Ramos (cell line): ENCODE measurements around the gene CD79A.
"Not testable (repeated sequence)": the region's sequence is repeated elsewhere in the genome, so short reads cannot be mapped to it uniquely, and the experiment has no call there.

Experiments used
- in situ Hi-C: fragments of 300-500 bp; cut with MboI; formaldehyde crosslinking; loops from one replicate; pipeline ENCODE4 v1.14.3; 2022; ENCODE audit warnings: low sequenced_read_pairs; ENCODE audit not compliant: unreplicated experiment

CD79A gene

DNA sequence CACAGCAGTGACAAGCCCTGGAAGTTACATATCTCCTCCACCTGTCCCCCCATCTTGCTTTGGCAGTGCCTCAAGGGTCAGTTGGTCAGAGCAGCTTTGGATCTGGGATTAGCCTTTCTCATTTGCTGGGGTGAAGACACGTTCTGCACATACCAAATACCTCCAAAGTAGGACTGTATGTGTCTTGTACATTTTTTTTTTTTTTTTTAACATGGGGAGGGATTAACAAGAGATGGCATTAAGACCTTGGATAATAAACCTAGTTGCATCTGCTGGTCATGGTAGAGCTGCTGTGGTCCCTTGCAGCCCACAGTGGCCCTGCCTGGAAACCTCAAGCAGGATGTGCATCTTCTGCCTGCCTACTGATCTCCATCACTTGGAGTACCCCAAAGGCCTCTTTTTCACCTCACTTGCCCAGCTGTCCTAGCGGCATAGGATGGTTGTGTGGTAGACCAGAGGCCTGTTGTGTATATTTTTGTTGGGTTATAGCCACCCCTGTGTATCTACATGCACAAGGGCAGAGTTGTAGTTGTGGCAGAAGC lies 14.6 kb upstream of the CD79A start:
- in situ Hi-C loops, result no loop called here

DNA sequence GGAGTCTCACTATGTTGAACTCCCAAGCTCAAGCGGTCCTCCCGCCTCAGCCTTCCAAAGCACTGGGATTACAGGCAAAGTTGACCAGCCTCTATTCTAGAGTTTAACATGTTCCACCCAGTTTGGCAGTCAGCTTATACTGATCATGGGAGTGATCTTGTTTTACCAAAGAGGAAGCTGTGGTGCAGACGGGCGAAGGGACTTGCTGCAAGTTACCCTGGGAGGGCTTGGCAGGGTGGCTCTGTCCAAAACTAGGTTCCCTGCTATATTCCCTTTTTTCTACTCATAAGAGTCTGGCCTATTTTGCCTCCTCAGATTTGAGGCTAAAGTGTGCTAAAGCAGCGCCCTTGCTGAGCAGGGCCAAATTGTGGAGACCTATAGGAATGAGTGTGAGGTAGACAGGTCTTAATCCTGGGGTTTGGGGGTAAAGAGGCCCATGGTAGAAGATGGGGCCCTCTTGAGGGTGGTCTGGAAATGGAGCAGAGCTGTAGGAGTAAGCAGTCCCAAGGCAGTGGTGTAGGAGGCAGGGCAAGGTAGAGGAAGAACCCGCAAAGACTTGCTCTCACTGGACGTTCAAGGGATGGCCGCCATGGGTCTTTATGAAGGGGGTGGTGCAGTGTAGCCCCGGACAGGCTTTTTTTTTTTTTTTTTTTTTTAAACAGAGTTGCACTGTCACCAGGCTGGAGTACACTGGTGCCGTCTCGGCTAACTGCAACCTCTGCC lies 13.7 kb upstream of the CD79A start:
- in situ Hi-C loops, result no loop called here

GRCh38 chr19:41864374-41864773 lies 12.7 kb upstream of the CD79A start:
- in situ Hi-C loops, result no loop called here

- in situ Hi-C loops, result no loop called here
Measured at GRCh38 chr19:41866284-41866683, 10.8 kb upstream of the CD79A start.

DNA sequence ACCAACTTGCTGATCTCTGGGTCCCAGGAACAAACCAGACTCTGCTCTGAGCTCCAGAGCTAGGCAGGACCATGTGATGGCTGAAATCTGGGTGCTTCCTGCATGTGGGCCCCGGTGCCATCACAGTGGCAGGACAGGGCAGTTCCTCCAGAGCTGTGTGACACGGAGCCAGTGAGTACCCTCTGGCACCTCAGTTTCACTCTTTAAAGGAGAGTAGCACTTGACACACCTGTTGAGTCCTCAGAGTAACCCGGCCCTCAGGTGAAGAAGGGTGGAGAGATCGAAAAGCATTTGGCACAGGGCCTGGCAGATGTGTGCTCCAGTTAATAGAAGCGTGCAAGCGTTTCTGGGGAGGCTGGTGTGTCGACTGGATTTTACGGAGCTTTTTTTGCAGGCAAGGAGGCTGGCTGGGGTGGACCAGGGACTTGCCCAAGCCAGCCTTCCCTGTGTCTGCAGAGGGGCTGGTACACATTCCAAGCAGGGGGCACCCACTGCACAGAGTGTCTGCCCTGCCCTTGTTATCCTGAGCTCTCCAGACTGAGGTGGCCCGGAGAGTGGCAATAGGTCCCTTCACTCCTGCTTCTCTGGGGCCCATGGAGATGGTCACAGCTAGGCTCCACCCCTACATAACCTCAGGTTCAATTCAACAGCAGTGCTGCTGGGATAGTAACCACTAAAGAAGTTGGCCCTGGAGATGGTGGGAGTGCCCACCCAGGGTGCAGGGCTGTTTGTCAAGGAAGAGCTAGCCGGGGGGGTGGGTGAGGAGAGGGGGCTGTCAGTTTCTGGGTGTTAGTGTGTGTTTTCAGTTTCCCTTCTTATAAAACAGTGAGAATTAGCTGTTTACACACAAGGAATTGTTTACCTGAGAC lies 8.7 kb upstream of the CD79A start:
- in situ Hi-C loops, result no loop called here

GRCh38 chr19:41868989-41869300 lies 8.1 kb upstream of the CD79A start:
- in situ Hi-C loops, result no loop called here

GRCh38 chr19:41869374-41869955 lies 7.6 kb upstream of the CD79A start:
- in situ Hi-C loops, result no loop called here

DNA sequence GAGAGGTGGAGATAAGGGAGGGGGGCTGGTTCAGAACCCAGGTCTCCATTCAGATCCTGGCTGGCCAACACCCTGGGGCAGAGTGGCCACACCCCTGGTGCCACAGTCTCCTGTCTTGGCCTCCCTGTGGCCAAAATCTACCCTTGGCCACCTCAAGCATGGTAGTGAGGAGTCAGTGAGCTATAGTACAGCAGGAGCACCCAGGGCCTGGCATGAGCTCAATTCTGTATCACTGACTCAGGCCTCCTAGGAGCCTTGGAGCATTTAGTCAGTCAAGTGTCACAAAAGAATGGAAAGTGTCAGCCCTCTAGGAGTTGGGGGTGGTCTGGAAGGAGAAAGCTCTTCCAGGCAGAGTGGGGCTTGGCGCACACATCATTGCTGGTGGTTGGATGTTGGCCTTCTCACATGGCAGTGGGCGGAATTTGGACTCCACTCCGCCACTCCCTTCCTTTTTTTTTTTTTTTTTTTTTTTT lies 6.6 kb upstream of the CD79A start:
- in situ Hi-C loops, result loop anchor here (5.0 kb wide), 1 partner anchor 77 kb away; no protein-coding TSS in a partner anchor

- in situ Hi-C loops, result loop anchor here (5.0 kb wide), 1 partner anchor 76 kb away; no protein-coding TSS in a partner anchor
Measured at GRCh38 chr19:41871573-41872383, 5.3 kb upstream of the CD79A start.

DNA sequence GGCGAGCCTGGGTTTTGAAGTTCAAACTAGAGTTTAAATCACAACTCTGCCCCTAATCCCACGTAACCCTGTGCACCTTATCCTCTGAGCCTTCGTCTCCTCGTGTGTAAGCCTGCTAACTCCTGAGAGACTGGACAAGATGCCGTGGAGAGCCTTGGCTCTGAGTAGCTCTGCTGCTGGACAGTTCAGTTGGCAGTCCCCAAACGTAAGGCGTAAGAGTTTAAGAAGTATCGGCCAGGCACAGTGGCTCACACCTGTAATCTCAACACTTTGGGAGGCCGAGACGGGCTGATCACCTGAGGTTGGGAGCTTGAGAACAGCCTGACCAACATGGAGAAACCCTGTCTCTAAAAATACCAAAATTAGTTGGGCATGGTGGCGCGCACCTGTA lies 4.7 kb upstream of the CD79A start:
- in situ Hi-C loops, result loop anchor here (5.0 kb wide), 1 partner anchor 75 kb away; no protein-coding TSS in a partner anchor

DNA sequence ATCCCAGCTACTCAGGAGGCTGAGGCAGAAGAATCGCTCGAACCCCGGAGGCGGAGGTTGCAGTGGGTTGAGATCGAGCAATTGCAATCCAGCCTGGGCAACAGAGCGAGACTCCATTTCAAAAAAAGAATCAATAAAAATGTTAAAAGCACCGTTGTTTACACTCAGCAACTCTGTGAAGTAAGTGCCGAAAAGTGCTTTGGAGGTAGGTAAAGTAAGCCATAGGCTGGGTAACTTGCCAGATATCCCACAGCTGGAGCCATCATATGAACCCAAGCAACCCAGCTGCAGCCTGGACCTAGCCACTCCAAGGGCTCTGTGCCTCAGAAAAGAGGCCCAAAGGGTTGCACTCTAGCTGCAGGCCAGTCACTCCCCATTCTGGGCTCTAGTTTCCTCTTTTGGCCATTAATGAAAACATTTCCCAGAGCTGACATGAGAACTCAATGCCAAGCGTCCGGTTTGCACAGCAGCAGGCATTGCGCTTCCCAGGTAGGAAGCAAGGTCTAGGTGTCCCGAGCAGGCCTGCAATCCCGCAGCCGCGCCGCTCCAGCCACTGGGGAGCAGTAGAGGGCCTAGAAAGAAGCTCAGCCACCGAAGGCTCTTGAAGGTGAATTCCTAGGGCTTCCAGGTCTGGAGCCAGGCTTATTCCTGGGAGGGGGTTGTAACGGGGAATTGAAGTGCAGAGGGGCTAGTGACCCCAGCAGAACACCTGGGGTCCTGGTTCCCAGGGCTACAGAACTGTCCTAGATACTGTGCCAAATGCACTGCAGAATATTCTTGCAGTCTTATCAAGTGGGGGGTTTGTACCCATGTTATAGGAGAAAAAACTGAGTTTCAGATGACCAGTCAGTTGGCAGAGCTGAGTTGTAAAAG lies 4.1 kb upstream of the CD79A start:
- in situ Hi-C loops, result loop anchor here (5.0 kb wide), 1 partner anchor 74 kb away; no protein-coding TSS in a partner anchor

GRCh38 chr19:41875973-41876372 lies 1.1 kb upstream of the CD79A start:
- in situ Hi-C loops, result not testable (repeated sequence)

GRCh38 chr19:41877916-41878905 lies 1.1 kb downstream of the CD79A start:
- in situ Hi-C loops, result no loop called here

- in situ Hi-C loops, result no loop called here
Measured at GRCh38 chr19:41879080-41879479, 2.0 kb downstream of the CD79A start.

DNA sequence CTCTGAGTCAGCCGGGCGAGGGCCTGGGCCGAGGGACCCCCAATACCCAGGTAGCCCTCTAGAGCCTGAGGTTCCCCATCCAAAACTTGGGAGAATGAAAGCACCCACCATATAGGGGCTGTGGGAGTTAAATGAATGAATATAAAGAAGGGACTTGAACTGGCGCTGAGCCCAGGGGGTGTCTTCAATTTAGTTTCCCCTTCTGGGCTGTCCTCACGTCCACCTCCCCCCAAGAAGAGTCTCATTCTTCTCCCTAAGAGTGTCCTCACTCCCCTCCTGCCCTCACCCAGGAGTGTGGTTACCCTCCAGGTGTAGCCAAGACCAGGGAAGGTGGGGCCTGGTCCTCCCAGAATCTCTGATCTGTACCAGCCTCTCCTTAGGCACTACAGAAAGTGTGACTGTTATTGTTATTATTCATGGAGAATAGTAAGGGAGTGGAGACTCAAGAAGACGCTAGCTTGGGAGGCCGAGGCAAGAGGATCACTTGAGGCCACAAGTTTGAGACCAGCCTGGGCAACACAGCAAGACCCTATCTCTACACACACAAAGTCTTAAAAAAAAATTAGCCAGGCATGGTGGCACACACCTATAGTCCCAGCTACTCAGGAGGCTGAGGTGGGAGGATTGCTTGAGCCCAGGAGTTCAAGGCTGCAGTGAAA lies 2.7 kb downstream of the CD79A start:
- in situ Hi-C loops, result no loop called here

- in situ Hi-C loops, result no loop called here
Measured at GRCh38 chr19:41880329-41880708, 3.2 kb downstream of the CD79A start.
